SK-N-SH treated with all-trans-retinoic acid at 6 μM for 48 hours (cell line): ENCODE measurements around the gene MKRN2.

Source experiments
- ATAC-seq: fragments of 200-7000 bp; cut with Tn5 transposase; 3 replicates; pipeline ENCODE4 v1.9.1; 2020; ENCODE audit warnings: mild to moderate bottlenecking, moderate library complexity
- BACH2 ChIP-seq: fragments of 250-450 bp; sonication (Bioruptor Pico); IDR thresholded peaks from 2 replicates; pipeline ENCODE4 v1.9.0; 2021; ENCODE audit warnings: mild to moderate bottlenecking, borderline replicate concordance
- CSDC2 ChIP-seq: fragments of 250-450 bp; sonication (Bioruptor Pico); IDR thresholded peaks from 2 replicates; pipeline ENCODE4 v1.5.0; 2020; ENCODE audit warnings: mild to moderate bottlenecking, moderate library complexity
- ESRRG ChIP-seq: fragments of 250-450 bp; sonication (Bioruptor Pico); IDR thresholded peaks from 2 replicates; pipeline ENCODE4 v1.6.1; 2021; ENCODE audit warnings: mild to moderate bottlenecking
- ISL1 ChIP-seq: fragments of 250-450 bp; sonication (Bioruptor Pico); IDR thresholded peaks from 2 replicates; pipeline ENCODE4 v2.1.2; 2022; ENCODE audit warnings: mild to moderate bottlenecking, moderate library complexity
- OSR1 ChIP-seq: fragments of 250-450 bp; sonication (Bioruptor Pico); IDR thresholded peaks from 2 replicates; pipeline ENCODE4 v1.8.0; 2022; ENCODE audit warnings: moderate library complexity, mild to moderate bottlenecking, inconsistent platforms
- PPARA ChIP-seq: fragments of 250-450 bp; sonication (Bioruptor Pico); IDR thresholded peaks from 2 replicates; pipeline ENCODE4 v1.5.0; 2020; ENCODE audit warnings: mild to moderate bottlenecking, borderline replicate concordance
- RARB ChIP-seq: fragments of 250-450 bp; sonication (Bioruptor Pico); IDR thresholded peaks from 2 replicates; pipeline ENCODE4 v1.8.0; 2021; ENCODE audit warnings: mild to moderate bottlenecking, moderate library complexity
- SNAI2 ChIP-seq: fragments of 250-450 bp; sonication (Bioruptor Pico); IDR thresholded peaks from 2 replicates; pipeline ENCODE4 v1.5.0; 2020; ENCODE audit warnings: mild to moderate bottlenecking, moderate library complexity
- TCF4 ChIP-seq: fragments of 250-450 bp; sonication (Bioruptor Pico); IDR thresholded peaks from 2 replicates; pipeline ENCODE4 v1.8.0; 2021; ENCODE audit warnings: mild to moderate bottlenecking, moderate library complexity, borderline replicate concordance
- TOX ChIP-seq: fragments of 250-450 bp; sonication (Bioruptor Pico); IDR thresholded peaks from 2 replicates; pipeline ENCODE4 v1.8.0; 2021; ENCODE audit warnings: mild to moderate bottlenecking, moderate library complexity, borderline replicate concordance
- ZC3H10 ChIP-seq: fragments of 250-450 bp; sonication (Bioruptor Pico); IDR thresholded peaks from 2 replicates; pipeline ENCODE4 v1.5.1; 2021; ENCODE audit warnings: mild to moderate bottlenecking, moderate library complexity
- ZFP3 ChIP-seq: fragments of 250-450 bp; sonication (Bioruptor Pico); IDR thresholded peaks from 2 replicates; pipeline ENCODE4 v1.5.0; 2020; ENCODE audit warnings: mild to moderate bottlenecking, moderate library complexity
- ZFP30 ChIP-seq: fragments of 450-650 bp; formaldehyde crosslinking; IDR thresholded peaks from 2 replicates; pipeline ENCODE4 v1.5.0; 2022; ENCODE audit warnings: mild to moderate bottlenecking, moderate library complexity
- ZNF565 ChIP-seq: fragments of 450-650 bp; formaldehyde crosslinking; conservative IDR thresholded peaks from 2 replicates; pipeline ENCODE4 v1.5.0; 2020; ENCODE audit warnings: low read depth, mild to moderate bottlenecking, moderate library complexity
- ZNF70 ChIP-seq: fragments of 450-650 bp; formaldehyde crosslinking; IDR thresholded peaks from 2 replicates; pipeline ENCODE4 v1.5.0; 2020; ENCODE audit warnings: mild to moderate bottlenecking, moderate library complexity
- ZNF8 ChIP-seq: fragments of 450-650 bp; formaldehyde crosslinking; IDR thresholded peaks from 2 replicates; pipeline ENCODE4 v1.5.0; 2020; ENCODE audit warnings: mild to moderate bottlenecking, moderate library complexity
- TF ChIP-seq, protein P1 (sequence below): fragments of 250-450 bp; sonication (Bioruptor Pico); IDR thresholded peaks from 2 replicates; pipeline ENCODE4 v1.5.1; 2021; ENCODE audit warnings: mild to moderate bottlenecking, moderate library complexity
- TF ChIP-seq, protein P2 (sequence below): fragments of 250-450 bp; sonication (Bioruptor Pico); IDR thresholded peaks from 2 replicates; pipeline ENCODE4 v1.5.1; 2020; ENCODE audit warnings: low read depth, mild to moderate bottlenecking, moderate library complexity
- TF ChIP-seq, protein P3 (sequence below): fragments of 250-450 bp; sonication (Bioruptor Pico); IDR thresholded peaks from 2 replicates; pipeline ENCODE4 v1.8.0; 2020; ENCODE audit warnings: mild to moderate bottlenecking, moderate library complexity, borderline replicate concordance
- TF ChIP-seq, protein P4 (sequence below): fragments of 250-450 bp; sonication (Bioruptor Pico); IDR thresholded peaks from 2 replicates; pipeline ENCODE4 v1.8.0; 2021; ENCODE audit warnings: low read depth, mild to moderate bottlenecking, moderate library complexity, borderline replicate concordance

MKRN2 gene

DNA sequence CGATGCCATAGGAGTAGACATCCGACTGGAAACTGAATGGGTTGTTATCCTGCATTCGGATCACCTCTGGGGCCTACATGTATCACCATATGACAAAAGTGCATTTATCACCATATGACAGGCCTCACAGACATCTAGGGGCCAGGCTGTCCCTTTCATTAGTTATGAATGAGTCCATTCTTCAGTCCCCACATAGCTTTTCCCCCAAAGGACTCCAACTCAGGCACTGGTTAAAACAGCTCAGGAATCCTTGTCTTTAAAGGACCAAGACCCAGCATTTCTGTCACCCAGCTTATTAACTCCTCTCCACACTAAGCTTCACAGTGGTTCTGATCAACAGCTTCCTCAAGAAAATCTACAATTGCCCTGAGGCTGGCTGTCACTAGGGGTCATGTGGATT, 28.3 kb downstream of the MKRN2 start (continued):
- TF ChIP-seq, protein P1, sequence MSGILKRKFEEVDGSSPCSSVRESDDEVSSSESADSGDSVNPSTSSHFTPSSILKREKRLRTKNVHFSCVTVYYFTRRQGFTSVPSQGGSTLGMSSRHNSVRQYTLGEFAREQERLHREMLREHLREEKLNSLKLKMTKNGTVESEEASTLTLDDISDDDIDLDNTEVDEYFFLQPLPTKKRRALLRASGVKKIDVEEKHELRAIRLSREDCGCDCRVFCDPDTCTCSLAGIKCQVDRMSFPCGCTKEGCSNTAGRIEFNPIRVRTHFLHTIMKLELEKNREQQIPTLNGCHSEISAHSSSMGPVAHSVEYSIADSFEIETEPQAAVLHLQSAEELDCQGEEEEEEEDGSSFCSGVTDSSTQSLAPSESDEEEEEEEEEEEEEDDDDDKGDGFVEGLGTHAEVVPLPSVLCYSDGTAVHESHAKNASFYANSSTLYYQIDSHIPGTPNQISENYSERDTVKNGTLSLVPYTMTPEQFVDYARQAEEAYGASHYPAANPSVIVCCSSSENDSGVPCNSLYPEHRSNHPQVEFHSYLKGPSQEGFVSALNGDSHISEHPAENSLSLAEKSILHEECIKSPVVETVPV (CRISPR knock-in tag) = no peak
- TF ChIP-seq ZFP3 (CRISPR knock-in tag) (no peak), OSR1 (no peak), BACH2 (CRISPR knock-in tag) (no peak), TOX (no peak), ZC3H10 (CRISPR knock-in tag) (no peak), ESRRG (no peak), PPARA (CRISPR knock-in tag) (no peak)

DNA sequence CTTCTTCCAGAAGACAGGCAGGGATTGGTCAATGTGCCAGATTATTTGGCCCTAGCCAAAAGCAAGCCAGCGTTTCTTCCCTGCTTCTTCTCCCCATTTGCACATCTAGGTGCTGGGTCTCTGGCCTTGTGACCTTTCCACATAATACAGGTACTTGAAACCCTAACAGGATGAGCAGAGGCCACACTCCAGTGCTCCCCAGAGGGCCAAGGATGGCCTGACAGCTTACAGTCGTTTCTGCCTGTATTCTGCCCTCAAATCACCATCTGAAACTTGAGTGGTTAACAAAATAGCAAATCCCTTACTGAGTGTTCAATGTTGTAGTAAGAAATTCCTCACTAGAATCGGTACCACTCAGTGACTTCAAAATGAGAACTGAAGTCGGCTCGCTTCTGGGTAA, 29.1 kb downstream of the MKRN2 start:
- ATAC-seq = no peak

DNA sequence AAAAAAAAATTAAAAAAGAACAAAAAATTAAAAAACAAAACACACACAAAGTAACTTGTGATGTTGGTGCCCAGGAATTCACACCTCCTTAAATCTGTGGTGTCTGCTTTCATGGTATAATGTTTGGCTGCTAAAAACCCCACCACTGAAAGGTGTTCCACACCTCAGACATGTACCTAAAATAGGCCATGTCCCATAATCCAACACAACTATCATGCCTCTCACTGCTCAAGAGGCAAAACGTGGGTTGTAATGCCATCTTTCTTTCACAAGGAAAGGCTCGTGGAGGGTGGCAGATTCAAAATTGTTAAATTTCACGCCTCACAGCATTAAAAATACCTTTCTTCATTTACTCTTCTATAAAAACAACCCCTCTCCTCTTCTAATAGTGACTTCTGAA, 29.5 kb downstream of the MKRN2 start:
- TF ChIP-seq CSDC2 (CRISPR knock-in tag) (no peak), RARB (CRISPR knock-in tag) (no peak), ZFP3 (CRISPR knock-in tag) (no peak), ESRRG (no peak), ZNF70 (no peak), ZC3H10 (CRISPR knock-in tag) (no peak), ISL1 (no peak), ZNF565 (no peak), TCF4 (CRISPR knock-in tag) (no peak)
- TF ChIP-seq, protein P2, sequence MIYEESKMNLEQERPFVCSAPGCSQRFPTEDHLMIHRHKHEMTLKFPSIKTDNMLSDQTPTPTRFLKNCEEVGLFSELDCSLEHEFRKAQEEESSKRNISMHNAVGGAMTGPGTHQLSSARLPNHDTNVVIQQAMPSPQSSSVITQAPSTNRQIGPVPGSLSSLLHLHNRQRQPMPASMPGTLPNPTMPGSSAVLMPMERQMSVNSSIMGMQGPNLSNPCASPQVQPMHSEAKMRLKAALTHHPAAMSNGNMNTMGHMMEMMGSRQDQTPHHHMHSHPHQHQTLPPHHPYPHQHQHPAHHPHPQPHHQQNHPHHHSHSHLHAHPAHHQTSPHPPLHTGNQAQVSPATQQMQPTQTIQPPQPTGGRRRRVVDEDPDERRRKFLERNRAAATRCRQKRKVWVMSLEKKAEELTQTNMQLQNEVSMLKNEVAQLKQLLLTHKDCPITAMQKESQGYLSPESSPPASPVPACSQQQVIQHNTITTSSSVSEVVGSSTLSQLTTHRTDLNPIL (CRISPR knock-in tag) = no peak
- TF ChIP-seq, protein P3, sequence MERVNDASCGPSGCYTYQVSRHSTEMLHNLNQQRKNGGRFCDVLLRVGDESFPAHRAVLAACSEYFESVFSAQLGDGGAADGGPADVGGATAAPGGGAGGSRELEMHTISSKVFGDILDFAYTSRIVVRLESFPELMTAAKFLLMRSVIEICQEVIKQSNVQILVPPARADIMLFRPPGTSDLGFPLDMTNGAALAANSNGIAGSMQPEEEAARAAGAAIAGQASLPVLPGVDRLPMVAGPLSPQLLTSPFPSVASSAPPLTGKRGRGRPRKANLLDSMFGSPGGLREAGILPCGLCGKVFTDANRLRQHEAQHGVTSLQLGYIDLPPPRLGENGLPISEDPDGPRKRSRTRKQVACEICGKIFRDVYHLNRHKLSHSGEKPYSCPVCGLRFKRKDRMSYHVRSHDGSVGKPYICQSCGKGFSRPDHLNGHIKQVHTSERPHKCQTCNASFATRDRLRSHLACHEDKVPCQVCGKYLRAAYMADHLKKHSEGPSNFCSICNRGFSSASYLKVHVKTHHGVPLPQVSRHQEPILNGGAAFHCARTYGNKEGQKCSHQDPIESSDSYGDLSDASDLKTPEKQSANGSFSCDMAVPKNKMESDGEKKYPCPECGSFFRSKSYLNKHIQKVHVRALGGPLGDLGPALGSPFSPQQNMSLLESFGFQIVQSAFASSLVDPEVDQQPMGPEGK (CRISPR knock-in tag) = no peak
- ATAC-seq = no peak

More for the DNA sequence above, 29.1 kb downstream of the MKRN2 start:
- TF ChIP-seq ZNF70 = no peak
- TF ChIP-seq PPARA (CRISPR knock-in tag) = no peak
- TF ChIP-seq ZFP3 (CRISPR knock-in tag) = no peak
- no peak for TF ChIP-seq ISL1
- no peak for TF ChIP-seq BACH2 (CRISPR knock-in tag)
- TF ChIP-seq TCF4 (CRISPR knock-in tag) = no peak
- TF ChIP-seq ZNF8 (CRISPR knock-in tag) = no peak
- TF ChIP-seq, protein P4, sequence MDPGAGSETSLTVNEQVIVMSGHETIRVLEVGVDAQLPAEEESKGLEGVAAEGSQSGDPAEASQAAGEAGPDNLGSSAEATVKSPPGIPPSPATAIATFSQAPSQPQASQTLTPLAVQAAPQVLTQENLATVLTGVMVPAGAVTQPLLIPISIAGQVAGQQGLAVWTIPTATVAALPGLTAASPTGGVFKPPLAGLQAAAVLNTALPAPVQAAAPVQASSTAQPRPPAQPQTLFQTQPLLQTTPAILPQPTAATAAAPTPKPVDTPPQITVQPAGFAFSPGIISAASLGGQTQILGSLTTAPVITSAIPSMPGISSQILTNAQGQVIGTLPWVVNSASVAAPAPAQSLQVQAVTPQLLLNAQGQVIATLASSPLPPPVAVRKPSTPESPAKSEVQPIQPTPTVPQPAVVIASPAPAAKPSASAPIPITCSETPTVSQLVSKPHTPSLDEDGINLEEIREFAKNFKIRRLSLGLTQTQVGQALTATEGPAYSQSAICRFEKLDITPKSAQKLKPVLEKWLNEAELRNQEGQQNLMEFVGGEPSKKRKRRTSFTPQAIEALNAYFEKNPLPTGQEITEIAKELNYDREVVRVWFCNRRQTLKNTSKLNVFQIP (CRISPR knock-in tag) = no peak
- no peak for TF ChIP-seq ZFP30 (CRISPR knock-in tag)
- TF ChIP-seq, protein P2 (CRISPR knock-in tag) = no peak
- TF ChIP-seq ZC3H10 (CRISPR knock-in tag) = no peak
- no peak for TF ChIP-seq SNAI2
- TF ChIP-seq, protein P1 (CRISPR knock-in tag) = no peak
